ENCODE measurements around the gene CAMK2G. TPM values are rescaled to one million over a fixed set of nuclear protein-coding genes. Genes with fewer than 3 reads are reported as not detected.
A peak's percentile ranks its signal among the peaks of the same experiment; 100 is the strongest.

Gene CAMK2G
- total RNA-seq, 4 donors from 2014 or later: 82.3 to 207 (median 155) TPM

GRCh38 chr10:73873142-73873837 is 1.1 kb downstream of the CAMK2G start:
- H3K4me1 ChIP-seq: peaks cover under 1 to 83% (median 31%) of the 10 kb centered on the region in 3 donors

GRCh38 chr10:73872190-73872710 is 2.1 kb downstream of the CAMK2G start:
- TF ChIP-seq EP300 (IDR thresholded peaks at IDR 0.05) (no peak), CTCF (IDR thresholded peaks at IDR 0.05) (peak in 3 of 4 experiments; percentile 68 to 80 (median 78)), POLR2AphosphoS5 (IDR thresholded peaks at IDR 0.05) (peak; percentile 35), POLR2A (IDR thresholded peaks at IDR 0.05) (no peak)
- WGBS, 2 donors (ENCODE audit: low coverage in 1 of 2): 43 to 67% methylated on average over 3 of the region's 5 CpGs
- Histone ChIP-seq H3K36me3 (peaks cover 0 to 27% of the 10 kb centered on the region in 2 donors), H3K4me1 (peaks cover 5 to 89% (median 39%) of the 10 kb centered on the region in 3 donors), H3K4me3 (peak overlapping the region in 1 of 2 donors; percentile 99), H3K27ac (peak overlapping the region; percentile 27 to 90 (median 88)), H3K27me3 (no peaks in the 10 kb centered on the region), H3K9me3 (no peaks in the 10 kb centered on the region)
- no peak for ATAC-seq

More at GRCh38 chr10:73873142-73873837, 1.1 kb downstream of the CAMK2G start:
- Histone ChIP-seq H3K4me3 (peak overlapping the region; percentile 92 to 99), H3K9me3 (no peaks in the 10 kb centered on the region), H3K27ac (peak overlapping the region; percentile 44 to 90 (median 88)), H3K36me3 (peaks cover 0 to 24% of the 10 kb centered on the region in 2 donors), H3K27me3 (no peaks in the 10 kb centered on the region)
- whole genome bisulfite sequencing, 2 donors (ENCODE audit: low coverage in 1 of 2): 0 to 9% methylated on average over 2 to 4 of the region's 33 CpGs
- no peak for ATAC-seq
- no peak for TF ChIP-seq EP300 (IDR thresholded peaks at IDR 0.05)

- peak overlapping the region; percentile 27 to 90 (median 88) for H3K27ac ChIP-seq
- no peaks in the 10 kb centered on the region for H3K9me3 ChIP-seq
- TF ChIP-seq CTCF (IDR thresholded peaks at IDR 0.05) (no peak), EP300 (IDR thresholded peaks at IDR 0.05) (no peak), POLR2A (IDR thresholded peaks at IDR 0.05) (no peak), POLR2AphosphoS5 (IDR thresholded peaks at IDR 0.05) (no peak)
- H3K4me3 ChIP-seq: peak overlapping the region in 1 of 2 donors; percentile 99
- H3K36me3 ChIP-seq: peaks cover 0 to 27% of the 10 kb centered on the region in 2 donors
- 23 to 56% methylated on average over 6 to 7 of the region's 8 CpGs for WGBS, 2 donors (ENCODE audit: low coverage in 1 of 2)
- ATAC-seq: no peak
- peaks cover 6 to 89% (median 46%) of the 10 kb centered on the region in 3 donors for H3K4me1 ChIP-seq
- H3K27me3 ChIP-seq: no peaks in the 10 kb centered on the region
Observed at GRCh38 chr10:73871295-73872189, 2.8 kb downstream of the CAMK2G start.

GRCh38 chr10:73868655-73869195 is 5.6 kb downstream of the CAMK2G start:
- Histone ChIP-seq H3K9me3 (no peaks in the 10 kb centered on the region), H3K27ac (peak overlapping the region; percentile 7 to 90 (median 88)), H3K36me3 (peaks cover 0 to 40% of the 10 kb centered on the region in 2 donors), H3K4me1 (peaks cover 12 to 98% (median 51%) of the 10 kb centered on the region in 3 donors), H3K4me3 (no peak overlapping the region), H3K27me3 (no peaks in the 10 kb centered on the region)
- no peak for TF ChIP-seq POLR2AphosphoS5 (IDR thresholded peaks at IDR 0.05)
- no peak for TF ChIP-seq POLR2A (IDR thresholded peaks at IDR 0.05)
- no peak for TF ChIP-seq EP300 (IDR thresholded peaks at IDR 0.05)
- TF ChIP-seq CTCF (IDR thresholded peaks at IDR 0.05): no peak
- no CpG with 5 or more reads among the region's 5 CpGs for WGBS, 2 donors (ENCODE audit: low coverage in 1 of 2)
- no peak for ATAC-seq
